OCI-LY7 (cell line): ENCODE results near the gene DIP2A.

Source experiments
- CTCF ChIP-seq: fragments of 200-600 bp; sonication (generic); conservative IDR thresholded peaks from 2 replicates; pipeline ENCODE4 v1.5.1; 2014; ENCODE audit warnings: mild to moderate bottlenecking, antibody characterized with exemption, low read length, moderate library complexity, mixed read lengths
- EZH2phosphoT487 ChIP-seq: fragments of 200-600 bp; sonication (generic); IDR thresholded peaks from 2 replicates; pipeline ENCODE4 v1.6.1; 2018; ENCODE audit warnings: low read depth, borderline replicate concordance, mild to moderate bottlenecking, mixed run types, antibody characterized with exemption, low read length, moderate library complexity, mixed read lengths

GRCh38 chr21:46436621-46437020, 22.1 kb upstream of the DIP2A start:
- TF ChIP-seq CTCF (no peak), EZH2phosphoT487 (no peak)
